Activated T-cell treated with anti-CD3 and anti-CD28 coated beads for 48 hours (primary cell): ENCODE data around the gene HAP1.
"Not testable (repeated sequence)": the region's sequence is repeated elsewhere in the genome, so short reads cannot be mapped to it uniquely, and the experiment has no call there.

Experiments used
- DNase-seq: peaks from one replicate; pipeline ENCODE4 v3.0.0-alpha.2; 2020; ENCODE audit warnings: low read depth

The HAP1 gene, protein sequence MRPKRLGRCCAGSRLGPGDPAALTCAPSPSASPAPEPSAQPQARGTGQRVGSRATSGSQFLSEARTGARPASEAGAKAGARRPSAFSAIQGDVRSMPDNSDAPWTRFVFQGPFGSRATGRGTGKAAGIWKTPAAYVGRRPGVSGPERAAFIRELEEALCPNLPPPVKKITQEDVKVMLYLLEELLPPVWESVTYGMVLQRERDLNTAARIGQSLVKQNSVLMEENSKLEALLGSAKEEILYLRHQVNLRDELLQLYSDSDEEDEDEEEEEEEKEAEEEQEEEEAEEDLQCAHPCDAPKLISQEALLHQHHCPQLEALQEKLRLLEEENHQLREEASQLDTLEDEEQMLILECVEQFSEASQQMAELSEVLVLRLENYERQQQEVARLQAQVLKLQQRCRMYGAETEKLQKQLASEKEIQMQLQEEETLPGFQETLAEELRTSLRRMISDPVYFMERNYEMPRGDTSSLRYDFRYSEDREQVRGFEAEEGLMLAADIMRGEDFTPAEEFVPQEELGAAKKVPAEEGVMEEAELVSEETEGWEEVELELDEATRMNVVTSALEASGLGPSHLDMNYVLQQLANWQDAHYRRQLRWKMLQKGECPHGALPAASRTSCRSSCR

DNA sequence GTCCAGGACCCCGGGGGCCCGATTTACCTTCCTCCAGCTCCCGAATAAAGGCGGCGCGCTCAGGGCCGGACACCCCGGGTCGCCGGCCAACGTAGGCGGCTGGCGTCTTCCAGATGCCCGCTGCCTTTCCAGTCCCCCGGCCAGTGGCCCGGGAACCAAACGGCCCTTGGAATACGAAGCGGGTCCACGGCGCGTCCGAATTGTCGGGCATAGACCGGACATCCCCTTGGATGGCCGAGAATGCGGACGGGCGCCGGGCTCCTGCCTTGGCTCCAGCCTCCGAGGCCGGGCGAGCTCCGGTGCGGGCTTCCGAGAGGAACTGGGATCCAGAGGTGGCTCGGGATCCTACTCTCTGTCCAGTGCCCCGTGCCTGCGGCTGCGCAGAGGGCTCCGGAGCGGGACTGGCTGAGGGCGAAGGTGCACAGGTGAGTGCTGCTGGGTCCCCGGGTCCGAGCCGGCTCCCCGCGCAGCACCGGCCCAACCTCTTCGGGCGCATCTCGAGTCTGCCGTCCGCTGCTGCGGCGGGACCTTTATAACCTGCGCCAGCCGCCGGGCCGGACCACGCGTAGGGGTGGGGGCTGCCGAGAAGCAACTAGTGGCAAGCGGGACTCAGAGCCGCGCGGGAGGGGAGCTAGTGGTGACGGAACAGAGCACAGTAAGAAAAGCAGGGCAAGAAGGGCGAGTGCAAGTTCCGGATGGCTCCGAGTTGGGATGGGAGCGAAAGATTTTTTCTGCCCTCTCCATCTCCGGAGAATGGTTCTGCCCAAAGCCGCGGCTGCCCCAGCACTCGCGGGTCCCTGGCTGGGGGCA lies at the start of gene HAP1:
Gene HAP1 (minus strand): TSS at position 505 of the 810 bp plus-strand sequence. CDS start 9 bp downstream, at position 496.
- no peak for DNase-seq

DNA sequence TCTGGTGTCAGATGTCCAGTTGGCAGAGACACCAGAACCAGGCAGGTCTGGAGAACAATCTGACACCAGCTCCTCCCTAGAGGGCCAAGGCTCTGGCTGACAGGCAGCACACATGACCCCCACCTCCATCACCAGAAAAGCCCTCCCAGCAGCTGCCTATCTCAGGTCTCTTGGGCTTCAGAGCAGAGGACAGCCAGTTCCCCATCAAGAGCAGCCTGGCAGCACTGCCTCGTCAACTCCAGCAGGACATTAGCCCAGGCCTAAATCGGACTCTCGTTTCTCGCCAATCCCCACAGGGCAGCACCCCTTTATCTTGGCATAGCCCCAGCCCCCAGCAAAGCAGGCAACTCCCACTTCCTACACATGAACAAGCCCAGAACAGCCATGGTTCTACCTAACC lies 47.7 kb upstream of the HAP1 start:
- DNase-seq, result no peak

DNA sequence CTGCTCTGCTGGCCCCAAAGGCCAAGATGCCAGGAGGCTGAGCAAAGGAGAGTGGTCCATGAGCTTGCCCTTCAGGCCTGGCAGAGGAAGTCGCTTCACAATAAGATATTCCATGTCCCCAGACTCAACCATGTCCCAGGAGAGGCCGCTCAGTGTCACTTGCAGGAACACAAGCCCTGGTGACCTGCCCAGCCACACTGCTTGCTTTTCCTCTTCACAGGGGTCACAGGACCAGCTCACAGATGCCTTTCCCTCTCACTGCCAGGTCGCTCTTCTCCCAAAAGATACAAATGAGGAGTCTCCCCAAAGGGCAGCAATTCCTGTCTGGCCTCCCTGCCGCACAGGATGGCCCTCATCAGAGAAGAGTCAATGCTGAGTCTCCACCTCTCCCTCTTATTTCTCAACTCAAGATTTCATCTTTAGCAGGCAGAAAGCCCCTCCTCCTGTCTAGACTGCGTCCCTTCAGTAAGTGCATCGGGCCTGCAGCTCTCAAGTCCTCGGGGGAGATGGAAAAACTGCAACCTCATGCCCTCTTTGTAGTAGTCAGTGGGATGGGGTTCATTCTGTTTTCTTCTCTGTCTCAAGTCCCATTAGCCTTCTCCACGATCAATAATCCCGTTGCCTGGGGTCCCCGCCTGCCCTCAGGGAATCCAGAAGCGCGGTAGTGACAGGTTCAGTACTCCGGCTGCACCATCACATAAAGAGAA lies 47.1 kb upstream of the HAP1 start:
- DNase-seq, result no peak

DNA sequence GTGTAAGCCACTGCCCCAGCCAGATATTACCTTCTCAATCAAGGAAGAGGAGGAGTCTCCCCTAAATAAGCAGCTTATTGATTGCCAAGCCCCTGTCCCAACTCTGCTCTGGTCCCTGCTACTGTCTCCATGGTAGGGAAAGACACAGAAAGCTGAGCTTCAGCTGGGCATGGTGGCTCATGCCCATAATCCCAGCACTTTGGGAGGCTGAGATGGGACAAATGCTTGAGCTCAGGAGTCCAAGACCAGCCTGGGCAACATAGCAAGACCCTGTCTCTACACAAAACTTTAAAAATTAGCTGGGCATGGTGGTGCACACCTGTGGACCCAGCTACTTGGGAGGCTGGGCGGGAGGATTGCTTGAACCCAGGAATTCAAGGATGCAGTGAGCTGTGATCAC lies 45.5 kb upstream of the HAP1 start:
- DNase-seq, result no peak

DNA sequence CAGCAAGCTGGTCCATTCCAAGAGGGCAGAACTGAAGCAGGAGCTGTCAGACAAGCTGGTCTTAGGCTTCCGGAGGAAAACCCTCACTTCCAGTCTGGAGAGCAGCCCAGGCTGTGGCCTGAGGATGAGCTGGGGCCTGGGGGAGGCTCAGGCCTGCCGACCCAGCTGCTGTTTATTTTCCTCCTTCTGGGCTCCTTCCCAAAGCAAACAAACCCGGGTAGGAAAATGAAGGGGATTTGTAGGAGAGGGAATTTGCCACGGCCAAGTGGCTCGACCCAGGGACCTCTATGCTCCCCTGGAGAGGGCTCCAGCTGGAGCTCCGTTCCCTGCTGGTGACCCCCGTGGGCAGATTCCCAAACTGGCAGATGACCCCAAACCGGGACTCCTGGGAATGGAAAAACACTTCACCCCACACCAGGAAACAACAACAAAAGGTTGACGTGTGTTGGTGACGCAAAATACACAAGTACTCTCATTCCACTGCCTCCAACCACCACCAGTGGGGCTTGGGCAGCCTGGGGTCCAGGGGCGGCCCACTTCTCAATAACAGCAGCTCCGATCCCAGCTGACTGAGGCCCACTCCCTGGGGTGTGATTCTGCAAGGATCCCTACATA lies 43.2 kb upstream of the HAP1 start:
- no peak for DNase-seq

DNA sequence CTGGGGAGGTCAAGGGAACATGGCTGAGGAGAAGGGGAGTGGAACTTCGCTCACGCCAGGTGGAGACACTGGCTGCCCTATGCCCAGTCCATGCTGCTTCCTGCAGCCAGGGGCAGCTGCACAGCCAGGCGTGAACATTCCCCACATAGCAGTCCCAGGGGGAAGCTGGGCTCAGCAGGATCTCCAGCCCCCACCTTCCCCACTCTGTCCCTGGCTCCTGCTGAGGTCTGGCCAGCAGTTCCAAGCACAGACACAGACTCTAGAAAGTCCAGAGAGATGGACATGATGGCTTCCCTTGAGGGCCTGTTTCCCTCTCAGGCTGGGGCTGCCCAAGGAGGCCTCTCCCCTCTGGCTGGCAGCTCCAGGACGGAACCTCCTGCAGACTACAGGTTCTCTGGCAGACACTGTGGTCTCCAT lies 42.7 kb upstream of the HAP1 start:
- no peak for DNase-seq

DNA sequence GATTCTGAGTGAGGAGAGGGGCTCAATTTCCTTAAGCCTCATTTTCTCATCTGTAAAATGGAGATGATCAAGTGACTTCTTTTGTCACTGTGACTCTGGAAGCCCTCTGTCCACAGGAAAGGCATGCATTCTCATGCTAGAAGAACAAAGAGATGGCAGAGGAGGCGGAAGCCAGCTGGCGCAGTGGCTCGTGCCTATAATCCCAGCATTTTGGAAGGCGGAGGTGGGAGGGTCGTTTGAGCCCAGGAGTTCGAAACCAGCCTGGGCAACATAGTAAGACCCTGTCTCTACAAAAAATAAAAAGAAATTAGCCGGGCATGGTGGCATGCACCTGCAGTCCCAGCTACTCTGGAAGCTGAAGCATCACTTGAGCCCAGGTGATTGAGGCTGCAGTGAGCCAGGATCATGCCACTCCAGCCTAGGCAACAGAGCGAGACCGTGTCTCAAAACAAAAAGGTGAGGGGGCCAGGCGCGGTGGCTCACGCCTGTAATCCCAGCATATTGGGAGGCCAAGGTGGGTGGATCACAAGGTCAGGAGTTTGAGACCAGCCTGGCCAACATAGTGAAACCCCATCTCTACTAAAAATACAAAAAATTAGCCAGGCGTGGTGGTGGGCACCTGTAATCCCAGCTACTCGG lies 41.9 kb upstream of the HAP1 start:
- DNase-seq, result not testable (repeated sequence)

DNA sequence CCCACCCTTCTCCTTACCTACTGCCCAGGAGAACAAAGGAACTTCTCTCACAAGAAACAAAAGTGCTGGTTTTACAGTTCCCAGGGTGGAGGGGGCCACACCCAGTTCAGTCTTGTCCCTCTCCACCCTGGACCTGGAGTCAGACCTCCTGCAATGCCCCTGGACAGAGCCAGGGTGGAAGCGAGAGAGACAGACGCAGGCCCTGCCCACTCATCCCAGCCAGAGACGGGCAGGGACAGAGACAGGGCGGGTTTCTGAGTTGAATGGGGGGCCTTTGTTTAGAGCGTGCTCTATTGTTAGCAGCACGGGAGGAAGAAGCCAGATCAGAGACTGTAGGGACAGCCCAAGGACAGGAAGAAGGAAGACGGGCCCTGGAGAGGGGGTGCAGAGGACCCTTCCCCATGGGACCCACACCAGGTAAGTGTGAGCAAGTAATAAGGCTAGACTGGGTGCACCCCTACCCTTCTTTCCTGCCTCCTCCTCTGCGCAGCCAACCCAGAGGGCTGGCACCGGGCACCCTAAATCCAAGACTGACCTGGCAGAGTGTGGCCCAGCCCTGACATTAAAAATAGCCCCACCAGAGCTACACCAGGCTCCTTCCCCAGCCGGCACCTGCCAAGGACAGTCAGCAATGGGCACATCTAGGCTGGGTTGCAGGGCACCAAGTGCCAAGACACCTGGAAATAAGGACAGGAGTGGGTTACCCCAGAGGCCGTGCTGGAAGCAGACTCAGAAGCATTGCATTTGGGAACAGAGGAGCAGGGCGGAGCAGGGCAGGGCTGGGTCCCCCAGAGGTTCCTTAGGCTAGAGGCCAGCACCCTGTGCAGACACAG lies 41.2 kb upstream of the HAP1 start:
- no peak for DNase-seq

DNA sequence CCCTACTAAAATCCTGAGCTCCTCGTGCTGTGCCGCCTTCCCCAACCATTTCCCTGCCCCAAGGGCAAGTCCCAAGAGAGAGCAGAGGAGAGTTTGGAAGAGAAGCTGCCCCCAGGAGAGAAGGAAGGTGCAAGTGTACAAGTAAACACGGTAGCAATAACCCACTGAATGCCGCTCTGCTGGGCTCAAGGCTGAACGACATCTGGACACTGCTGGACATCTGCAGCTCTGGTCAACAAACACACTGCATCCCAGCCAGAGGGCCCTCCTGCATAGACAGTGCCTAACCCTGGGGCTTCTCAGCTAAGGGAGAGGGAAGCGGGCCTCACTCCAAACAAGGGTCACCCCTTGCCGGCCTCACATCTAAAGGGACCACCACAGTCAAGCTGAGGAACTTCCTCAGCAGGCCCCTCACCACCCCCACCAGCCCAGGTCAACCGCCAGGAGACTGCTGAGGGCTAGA lies 39.3 kb upstream of the HAP1 start:
- DNase-seq, result no peak

DNA sequence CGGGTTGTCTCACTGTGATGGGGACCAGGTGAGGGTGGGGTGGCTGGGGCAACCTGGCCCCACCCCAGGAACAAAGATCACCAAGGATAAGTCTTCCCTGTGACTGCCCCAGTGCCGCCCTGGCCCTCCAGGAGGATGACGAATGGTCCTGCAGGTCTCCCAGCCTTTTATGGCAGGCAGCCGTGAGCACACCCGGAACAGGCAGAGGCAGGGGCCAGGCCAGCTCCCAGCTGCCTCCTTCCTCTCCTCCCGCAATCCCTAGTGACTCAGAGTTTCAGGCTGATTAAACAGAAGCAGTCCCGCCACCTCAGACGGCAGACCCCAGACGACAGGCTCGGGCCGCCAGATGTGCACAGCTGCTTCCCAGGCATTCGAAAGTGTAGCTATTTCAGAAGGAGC lies 38.7 kb upstream of the HAP1 start:
- no peak for DNase-seq

DNA sequence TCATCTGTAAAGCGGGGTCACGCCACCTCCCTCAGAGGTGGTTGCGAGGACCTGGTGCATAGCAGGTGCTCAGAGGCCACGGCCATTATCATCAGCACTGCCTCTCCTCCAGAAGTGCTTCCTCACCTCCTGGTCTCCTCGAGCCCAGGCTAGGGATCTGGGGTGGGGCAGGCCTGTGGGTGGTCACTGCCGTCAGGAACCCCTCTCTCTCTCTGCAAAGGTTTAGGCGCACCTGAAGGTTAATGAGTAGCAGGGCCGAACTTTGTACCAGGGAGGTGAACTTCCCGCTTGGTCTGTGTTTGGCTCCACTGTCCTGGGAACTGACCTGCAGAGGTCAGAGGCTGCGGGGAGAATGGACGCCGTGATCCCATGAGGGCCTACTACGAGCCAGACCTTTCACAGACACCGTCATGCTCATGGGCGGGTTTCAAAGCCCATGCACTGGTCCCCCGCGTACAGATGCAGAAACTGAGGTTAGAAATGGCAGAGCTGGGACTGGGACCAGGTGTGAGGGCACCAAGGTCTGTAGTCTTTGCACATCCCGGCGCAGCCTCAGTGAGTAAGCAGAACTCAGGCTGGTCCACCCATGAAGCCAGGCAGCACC lies 38.2 kb upstream of the HAP1 start:
- DNase-seq, result no peak

DNA sequence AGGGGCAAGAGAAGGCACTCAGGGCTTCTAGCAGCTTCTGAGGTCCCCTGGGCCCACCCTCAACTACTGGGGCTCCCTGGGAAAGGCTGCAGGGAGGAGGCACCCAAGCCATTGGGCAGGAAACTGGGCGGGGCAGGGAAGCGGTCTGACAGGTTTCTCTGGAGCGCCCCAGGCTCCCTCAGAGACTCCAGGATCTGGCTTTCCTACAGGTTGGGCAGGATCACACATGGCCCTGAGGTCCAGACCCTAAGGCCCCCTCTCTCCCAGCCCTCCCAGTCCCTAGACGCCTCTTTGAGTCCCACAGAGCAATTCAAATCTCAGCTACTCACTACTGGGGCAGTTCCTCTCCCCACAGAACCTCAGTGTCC lies 37.8 kb upstream of the HAP1 start:
- DNase-seq, result no peak

DNA sequence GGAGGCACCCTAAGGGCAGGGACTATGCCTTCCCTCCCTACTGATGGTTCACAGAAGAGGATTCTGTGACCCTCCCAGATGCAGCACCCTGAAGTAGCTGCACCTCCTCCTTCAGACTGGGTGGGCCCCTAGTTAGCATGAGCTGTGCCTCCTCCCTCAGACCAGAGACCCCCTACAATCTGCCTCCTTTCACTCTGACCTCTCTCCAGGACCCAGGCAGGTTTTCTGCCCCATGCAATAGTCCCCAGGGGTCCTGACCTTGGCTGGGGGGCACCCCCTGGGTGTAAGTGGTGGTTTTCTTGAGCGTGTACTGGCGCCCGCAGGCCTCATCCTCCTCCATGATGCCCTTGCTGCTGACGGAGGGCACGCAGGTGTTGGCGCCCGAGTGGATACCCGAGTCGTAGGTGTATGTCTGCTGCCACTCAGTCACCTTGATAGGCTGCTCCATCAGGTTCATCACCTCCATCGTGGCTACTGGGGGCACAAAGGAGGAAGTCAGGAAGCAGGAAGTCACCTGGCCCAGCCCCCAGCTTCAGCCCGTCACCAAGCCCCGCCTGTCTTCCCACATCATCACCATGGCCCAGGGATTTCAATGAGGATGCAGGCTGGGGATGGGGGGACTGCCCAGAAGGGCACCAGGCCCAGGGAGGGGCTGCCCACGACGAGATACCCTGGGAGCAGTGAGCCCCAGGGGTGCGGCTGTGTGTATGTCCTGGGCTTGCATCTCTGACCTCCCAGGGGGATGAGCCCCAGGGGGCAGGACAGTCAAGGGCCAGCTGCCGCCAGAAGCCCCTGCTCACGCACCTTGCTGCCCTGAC lies 37.2 kb upstream of the HAP1 start:
- DNase-seq, result no peak

DNA sequence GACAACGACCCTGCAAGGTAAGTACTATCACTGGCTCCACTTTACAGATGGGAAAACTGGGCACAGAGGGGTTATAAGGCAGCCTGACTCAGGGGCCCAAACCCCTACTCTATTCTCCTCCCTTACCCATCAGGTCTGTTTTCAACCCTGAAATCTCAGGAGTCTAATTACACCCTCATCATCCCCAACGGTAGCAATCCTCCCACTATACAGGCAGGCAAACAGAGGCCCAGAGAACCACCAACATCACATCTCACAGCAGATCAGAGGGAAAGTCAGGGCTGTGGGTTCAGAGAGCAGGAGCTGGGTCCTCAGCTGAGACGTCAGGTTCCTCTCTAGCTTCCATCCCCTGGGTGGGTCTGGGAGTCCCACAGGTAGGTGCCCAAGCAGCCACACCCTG lies 35.5 kb upstream of the HAP1 start:
- no peak for DNase-seq

DNA sequence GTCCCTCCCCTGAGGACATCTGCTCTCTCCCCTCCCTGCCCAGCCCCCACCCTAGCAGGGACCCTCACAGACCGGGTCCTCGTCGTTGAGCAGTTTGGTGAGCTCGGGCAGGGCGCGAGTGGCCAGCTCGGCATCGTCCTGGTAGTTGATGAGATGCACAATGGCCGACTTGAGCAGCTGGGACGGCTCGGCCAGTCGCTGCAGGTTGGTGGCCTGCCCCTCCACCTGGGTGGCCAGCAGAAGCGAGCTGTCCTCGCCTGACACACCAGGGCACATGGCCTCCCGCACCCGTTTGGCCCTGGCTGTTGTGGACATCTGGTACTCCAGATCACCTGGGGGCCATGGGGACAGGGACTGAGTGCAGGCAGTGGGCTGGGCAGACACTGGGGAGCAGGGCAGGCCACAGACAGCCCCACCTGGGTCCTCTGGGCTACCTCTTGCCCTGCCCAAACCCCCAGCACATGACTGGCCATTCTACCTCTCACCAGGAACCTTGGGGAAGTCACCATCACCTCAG lies 35.0 kb upstream of the HAP1 start:
- no peak for DNase-seq

DNA sequence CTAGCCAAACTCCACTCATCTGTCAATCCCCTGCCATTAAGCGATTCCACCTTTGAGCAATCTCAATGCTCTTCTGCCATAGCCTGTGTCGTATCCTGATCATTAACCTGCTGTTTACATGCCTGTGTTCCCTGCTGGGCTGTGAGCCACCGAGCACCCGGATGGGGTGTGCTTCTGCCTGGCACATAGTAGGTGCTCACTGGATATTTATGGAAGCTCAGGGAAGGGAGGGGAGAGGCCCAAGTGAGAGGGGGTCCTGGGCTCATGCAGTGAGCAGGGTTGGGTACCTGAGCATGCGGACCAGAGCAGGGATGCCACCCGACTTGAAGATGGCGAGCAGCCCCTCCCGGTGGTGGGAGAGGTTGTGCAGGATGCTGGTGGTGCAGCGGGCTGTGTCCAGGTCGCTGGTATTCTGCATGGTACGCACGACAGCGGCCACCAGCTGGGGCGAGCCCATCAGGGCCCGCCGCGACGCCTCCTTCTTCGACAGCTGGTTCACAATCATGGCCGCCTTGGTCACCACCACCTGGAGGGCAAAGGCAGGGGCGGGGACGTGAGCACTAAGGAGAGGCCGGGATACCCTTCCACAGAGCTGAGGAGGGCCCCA lies 34.3 kb upstream of the HAP1 start:
- no peak for DNase-seq

DNA sequence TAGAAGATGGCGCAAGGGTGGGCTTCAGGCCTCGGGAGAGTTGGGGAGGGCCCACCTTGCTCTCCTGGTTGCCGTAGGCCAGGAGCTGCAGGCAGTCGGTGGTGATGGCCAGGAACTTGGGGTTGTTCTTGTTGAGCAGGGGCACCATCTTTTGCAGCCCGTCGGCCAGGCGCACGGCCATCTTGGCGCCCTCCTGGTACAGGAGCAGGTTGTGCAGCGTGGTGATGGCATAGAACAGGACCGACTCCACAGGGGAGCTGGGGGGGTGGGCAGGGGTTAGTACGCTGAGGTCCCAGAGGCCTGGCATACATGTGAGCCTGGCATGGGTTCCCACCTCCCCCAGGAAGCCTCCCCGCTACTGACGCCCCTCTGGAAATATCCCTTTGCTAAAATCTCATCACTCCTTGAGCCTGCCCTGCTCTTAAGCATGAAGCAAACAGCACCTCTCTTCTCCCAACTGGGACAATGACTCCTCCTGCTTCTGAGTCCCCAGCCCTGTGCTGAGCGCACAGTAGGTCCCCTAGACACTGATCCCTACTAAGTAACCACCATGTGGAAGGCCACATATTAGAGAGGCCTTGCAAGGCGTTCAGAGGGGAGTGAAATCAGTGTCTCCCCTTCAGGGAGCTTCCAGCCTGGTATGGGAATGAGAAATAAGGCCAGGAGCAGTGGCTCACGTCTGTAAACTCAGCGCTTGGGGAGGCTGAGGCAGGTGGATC lies 33.0 kb upstream of the HAP1 start:
- no peak for DNase-seq

DNA sequence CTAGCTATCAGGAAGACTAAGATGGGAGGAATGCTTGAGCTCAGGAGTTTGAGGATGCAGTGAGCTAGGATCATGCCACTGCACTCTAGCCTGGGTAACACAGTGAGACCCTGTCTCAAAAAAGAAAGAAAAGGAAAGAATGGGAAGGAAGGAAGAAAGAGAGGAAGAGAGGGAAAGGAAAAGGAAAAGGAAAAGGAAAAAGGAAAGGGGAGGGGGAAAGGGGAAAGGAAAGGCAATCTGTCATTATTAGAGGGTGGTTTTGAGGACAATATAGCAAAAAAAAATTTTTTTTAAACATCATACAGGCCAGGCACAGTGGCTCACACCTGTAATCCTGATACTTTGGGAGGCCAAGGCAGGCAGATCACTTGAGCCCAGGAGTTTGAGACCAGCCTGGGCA lies 31.7 kb upstream of the HAP1 start:
- DNase-seq, result no peak
